ENCODE data around the gene RAB9A.

Gene RAB9A

DNA sequence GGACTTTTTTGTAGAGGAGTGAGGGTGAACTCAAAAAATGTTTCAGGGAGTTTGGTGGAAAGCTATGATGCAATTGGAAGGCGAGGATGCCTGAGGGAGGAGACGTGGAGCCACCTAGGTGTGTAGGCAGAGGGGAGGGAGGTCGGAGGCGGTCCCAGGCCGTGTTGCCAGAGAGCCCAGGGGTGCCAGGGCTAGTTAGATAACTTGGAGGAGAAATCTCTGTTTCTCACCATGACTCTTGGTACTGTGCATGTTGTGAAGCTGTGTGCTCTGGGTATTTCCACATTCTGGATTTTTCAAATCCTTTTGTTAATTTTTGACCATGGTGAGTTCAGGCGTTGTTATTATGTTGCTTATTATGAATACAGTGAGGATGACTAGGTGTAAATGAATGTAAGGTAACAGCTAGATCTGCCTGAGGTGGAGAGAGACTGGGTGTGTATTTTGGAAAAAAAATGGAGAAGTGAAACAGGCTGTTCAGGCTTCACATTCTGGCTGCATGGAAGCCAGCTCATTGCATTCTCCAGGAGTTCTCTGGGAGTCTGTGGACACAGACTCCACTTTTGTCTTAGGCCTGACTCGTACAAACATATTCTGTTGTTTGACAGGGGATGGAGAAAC is 4.5 kb downstream of the RAB9A start:
- no peak for DNase-seq (ENCODE audit: low read depth)
- no peak overlapping the region for H3K4me3 ChIP-seq (ENCODE audit: low read depth, low read length)
- TF ChIP-seq POLR2A (IDR thresholded peaks at IDR 0.05; ENCODE audit: extremely low read depth, insufficient read length), result no peak
- no peak for TF ChIP-seq MYC (IDR thresholded peaks at IDR 0.05; ENCODE audit: low read depth, low read length)
- no peak for TF ChIP-seq MAX (IDR thresholded peaks at IDR 0.05; ENCODE audit: low read depth, low read length)
- TF ChIP-seq CTCF (IDR thresholded peaks at IDR 0.05; ENCODE audit: low read depth, low read length), result no peak

- H3K4me3 ChIP-seq (ENCODE audit: low read depth, low read length), result no peak overlapping the region
- no peak for TF ChIP-seq MYC (IDR thresholded peaks at IDR 0.05; ENCODE audit: low read depth, low read length)
- no peak for TF ChIP-seq POLR2A (IDR thresholded peaks at IDR 0.05; ENCODE audit: extremely low read depth, insufficient read length)
- TF ChIP-seq MAX (IDR thresholded peaks at IDR 0.05; ENCODE audit: low read depth, low read length), result no peak
- no peak for TF ChIP-seq CTCF (IDR thresholded peaks at IDR 0.05; ENCODE audit: low read depth, low read length)
- DNase-seq (ENCODE audit: low read depth), result no peak
Measured at GRCh38 chrX:13694359-13694758, 5.4 kb downstream of the RAB9A start.

DNA sequence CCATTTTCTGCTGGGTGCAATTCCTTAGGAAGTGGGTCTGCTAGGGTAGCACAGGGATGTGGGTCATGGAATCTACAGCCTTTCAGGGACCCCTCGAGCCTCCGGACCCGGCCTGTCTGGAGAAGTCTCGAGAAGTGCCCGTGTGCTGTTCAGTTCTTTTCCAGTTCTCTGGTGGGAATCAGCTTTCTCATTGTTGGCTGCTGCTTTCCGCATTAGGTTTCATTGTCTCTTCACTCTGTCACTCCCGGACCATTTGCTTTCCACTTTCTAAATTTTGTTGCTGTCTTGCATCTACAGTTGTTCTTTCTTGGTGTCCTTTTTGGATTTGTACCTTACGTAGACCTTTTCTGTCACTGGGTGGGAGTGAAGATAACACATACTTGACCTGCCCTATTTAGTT is 6.1 kb downstream of the RAB9A start:
- no peak for TF ChIP-seq MYC (IDR thresholded peaks at IDR 0.05; ENCODE audit: low read depth, low read length)
- TF ChIP-seq MAX (IDR thresholded peaks at IDR 0.05; ENCODE audit: low read depth, low read length), result no peak
- TF ChIP-seq POLR2A (IDR thresholded peaks at IDR 0.05; ENCODE audit: extremely low read depth, insufficient read length), result no peak
- TF ChIP-seq CTCF (IDR thresholded peaks at IDR 0.05; ENCODE audit: low read depth, low read length), result no peak
- no peak overlapping the region for H3K4me3 ChIP-seq (ENCODE audit: low read depth, low read length)
- DNase-seq (ENCODE audit: low read depth), result no peak

DNA sequence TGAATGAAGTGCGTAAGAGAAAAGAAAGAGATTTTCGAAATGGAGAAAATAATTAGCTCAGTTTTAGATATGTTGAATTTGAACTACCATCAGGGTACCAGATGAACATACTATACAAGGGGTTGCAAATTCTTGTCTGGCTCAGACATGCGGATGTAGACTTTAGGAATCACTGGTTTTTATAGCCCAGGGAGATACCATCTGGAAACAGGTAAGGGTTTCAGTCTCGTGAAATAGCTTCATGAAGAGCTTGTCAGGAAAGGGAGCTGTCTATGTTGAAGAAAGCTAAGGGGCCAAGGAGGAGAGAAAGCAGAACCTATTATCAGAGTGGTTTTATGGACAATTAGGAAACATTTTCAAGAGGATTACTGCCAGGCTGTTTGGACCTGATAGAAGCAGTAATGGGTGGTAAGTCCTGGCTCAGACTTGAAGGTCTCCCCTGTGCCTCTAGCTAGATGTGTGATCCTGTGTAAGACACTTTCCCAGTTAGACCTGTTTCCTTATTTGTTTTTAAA is 6.7 kb downstream of the RAB9A start:
- DNase-seq (ENCODE audit: low read depth), result peak; percentile 20
- no peak overlapping the region for H3K4me3 ChIP-seq (ENCODE audit: low read depth, low read length)
- TF ChIP-seq POLR2A (IDR thresholded peaks at IDR 0.05; ENCODE audit: extremely low read depth, insufficient read length), result no peak
- TF ChIP-seq CTCF (IDR thresholded peaks at IDR 0.05; ENCODE audit: low read depth, low read length), result no peak
- no peak for TF ChIP-seq MYC (IDR thresholded peaks at IDR 0.05; ENCODE audit: low read depth, low read length)
- no peak for TF ChIP-seq MAX (IDR thresholded peaks at IDR 0.05; ENCODE audit: low read depth, low read length)

DNA sequence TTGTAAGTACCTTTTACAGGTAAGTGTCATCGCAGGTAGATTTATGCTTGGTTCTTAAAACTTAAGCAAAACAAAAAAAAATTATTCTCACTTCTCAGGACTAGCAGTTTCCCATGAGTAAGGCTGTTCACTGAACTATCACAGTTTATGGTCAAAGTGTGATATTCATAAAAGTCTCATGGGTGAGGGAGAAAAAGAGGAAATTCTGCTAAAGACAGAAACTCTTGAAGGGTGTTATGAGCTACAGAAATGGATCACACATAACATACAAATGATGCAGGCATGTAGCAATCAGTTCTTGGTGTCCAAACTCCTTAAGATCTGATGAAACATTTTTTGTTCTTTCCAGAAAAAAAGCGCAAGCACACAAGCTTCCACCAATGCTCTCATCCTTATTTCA is 8.5 kb downstream of the RAB9A start:
- TF ChIP-seq MAX (IDR thresholded peaks at IDR 0.05; ENCODE audit: low read depth, low read length) (no peak), CTCF (IDR thresholded peaks at IDR 0.05; ENCODE audit: low read depth, low read length) (no peak), MYC (IDR thresholded peaks at IDR 0.05; ENCODE audit: low read depth, low read length) (no peak), POLR2A (IDR thresholded peaks at IDR 0.05; ENCODE audit: extremely low read depth, insufficient read length) (no peak)
- peak; percentile 49 for DNase-seq (ENCODE audit: low read depth)
- H3K4me3 ChIP-seq (ENCODE audit: low read depth, low read length), result no peak overlapping the region
